Muscle layer of colon (tissue), 2 donors: ENCODE measurements around the gene MMP24.
A peak's percentile ranks its signal among the peaks of the same experiment; 100 is the strongest.

Source experiments
- H3K27ac ChIP-seq: one replicate; pipeline ENCODE4 v1.7.0; 2013; ENCODE audit warnings: low read depth, mild to moderate bottlenecking, low read length, moderate library complexity
- H3K27me3 ChIP-seq, 2 donors: one replicate each; pipeline ENCODE4 v1.7.0; 2013; ENCODE audit warnings: low read length in 2 of 2, mild to moderate bottlenecking in 2 of 2; ENCODE audit not compliant: insufficient read depth in 2 of 2, control insufficient read depth in 1 of 2
- H3K36me3 ChIP-seq: one replicate; pipeline ENCODE4 v1.7.0; 2013; ENCODE audit warnings: mild to moderate bottlenecking, low read length; ENCODE audit not compliant: insufficient read depth
- H3K4me1 ChIP-seq: one replicate; pipeline ENCODE4 v1.7.0; 2013; ENCODE audit warnings: mild to moderate bottlenecking, low read length; ENCODE audit not compliant: insufficient read depth
- H3K4me3 ChIP-seq, 2 donors: one replicate each; pipeline ENCODE4 v1.7.0; 2013; ENCODE audit warnings: low read length in 2 of 2, low read depth in 1 of 2, mild to moderate bottlenecking in 1 of 2, moderate library complexity in 1 of 2
- H3K9ac ChIP-seq: one replicate; pipeline ENCODE4 v1.7.0; 2013; ENCODE audit warnings: low read length
- H3K9me3 ChIP-seq: one replicate; pipeline ENCODE4 v1.7.0; 2013; ENCODE audit warnings: mild to moderate bottlenecking, low read length
- donor health status: abdominal sarcoma.
- donor health status: Adenocarcinoma of cecum.

The MMP24 gene

GRCh38 chr20:35263532-35264341 lies 37.2 kb downstream of the MMP24 start:
- Histone ChIP-seq H3K27me3 (no peaks in the 10 kb centered on the region), H3K36me3 (no peaks in the 10 kb centered on the region), H3K27ac (peak overlapping the region; percentile 36), H3K4me1 (peaks cover 15% of the 10 kb centered on the region), H3K4me3 (no peak overlapping the region), H3K9me3 (no peaks in the 10 kb centered on the region), H3K9ac (no peak overlapping the region)

DNA sequence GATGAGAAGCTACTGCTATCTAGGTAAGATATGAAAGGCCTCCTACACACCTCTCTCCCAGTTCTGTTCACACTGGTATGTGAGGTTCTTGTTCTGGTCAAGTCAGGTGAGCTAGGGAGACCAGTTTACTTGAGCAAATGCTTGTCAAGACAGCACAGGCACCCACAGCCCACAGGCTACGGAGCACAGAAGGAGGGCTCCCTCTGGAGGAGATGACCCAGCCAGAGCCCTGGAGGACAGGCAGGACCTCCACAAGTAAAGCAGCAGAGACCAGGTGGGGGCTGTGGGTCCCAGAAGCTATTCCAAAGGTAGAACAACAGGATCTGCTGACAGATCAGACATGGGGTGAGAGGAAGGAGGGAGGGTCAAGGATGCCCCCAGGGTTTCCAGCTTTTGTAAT lies 38.3 kb downstream of the MMP24 start:
- no peak overlapping the region for H3K9ac ChIP-seq
- H3K27ac ChIP-seq, result no peak overlapping the region
- no peaks in the 10 kb centered on the region for H3K27me3 ChIP-seq
- no peaks in the 10 kb centered on the region for H3K9me3 ChIP-seq
- peaks cover 15% of the 10 kb centered on the region for H3K4me1 ChIP-seq
- no peak overlapping the region for H3K4me3 ChIP-seq
- peaks cover under 1% of the 10 kb centered on the region for H3K36me3 ChIP-seq

- Histone ChIP-seq H3K4me3 (no peak overlapping the region), H3K27me3 (no peaks in the 10 kb centered on the region), H3K36me3 (peaks cover 20% of the 10 kb centered on the region), H3K4me1 (peaks cover 15% of the 10 kb centered on the region), H3K9me3 (no peaks in the 10 kb centered on the region), H3K27ac (no peak overlapping the region), H3K9ac (no peak overlapping the region)
Observed at GRCh38 chr20:35267092-35267491, 40.6 kb downstream of the MMP24 start.

GRCh38 chr20:35269055-35269781 lies 42.7 kb downstream of the MMP24 start:
- H3K9ac ChIP-seq, result no peak overlapping the region
- no peak overlapping the region for H3K27ac ChIP-seq
- no peak overlapping the region for H3K4me3 ChIP-seq
- H3K9me3 ChIP-seq, result no peaks in the 10 kb centered on the region
- H3K4me1 ChIP-seq, result peaks cover 2% of the 10 kb centered on the region
- no peaks in the 10 kb centered on the region for H3K27me3 ChIP-seq
- H3K36me3 ChIP-seq, result peaks cover 20% of the 10 kb centered on the region

DNA sequence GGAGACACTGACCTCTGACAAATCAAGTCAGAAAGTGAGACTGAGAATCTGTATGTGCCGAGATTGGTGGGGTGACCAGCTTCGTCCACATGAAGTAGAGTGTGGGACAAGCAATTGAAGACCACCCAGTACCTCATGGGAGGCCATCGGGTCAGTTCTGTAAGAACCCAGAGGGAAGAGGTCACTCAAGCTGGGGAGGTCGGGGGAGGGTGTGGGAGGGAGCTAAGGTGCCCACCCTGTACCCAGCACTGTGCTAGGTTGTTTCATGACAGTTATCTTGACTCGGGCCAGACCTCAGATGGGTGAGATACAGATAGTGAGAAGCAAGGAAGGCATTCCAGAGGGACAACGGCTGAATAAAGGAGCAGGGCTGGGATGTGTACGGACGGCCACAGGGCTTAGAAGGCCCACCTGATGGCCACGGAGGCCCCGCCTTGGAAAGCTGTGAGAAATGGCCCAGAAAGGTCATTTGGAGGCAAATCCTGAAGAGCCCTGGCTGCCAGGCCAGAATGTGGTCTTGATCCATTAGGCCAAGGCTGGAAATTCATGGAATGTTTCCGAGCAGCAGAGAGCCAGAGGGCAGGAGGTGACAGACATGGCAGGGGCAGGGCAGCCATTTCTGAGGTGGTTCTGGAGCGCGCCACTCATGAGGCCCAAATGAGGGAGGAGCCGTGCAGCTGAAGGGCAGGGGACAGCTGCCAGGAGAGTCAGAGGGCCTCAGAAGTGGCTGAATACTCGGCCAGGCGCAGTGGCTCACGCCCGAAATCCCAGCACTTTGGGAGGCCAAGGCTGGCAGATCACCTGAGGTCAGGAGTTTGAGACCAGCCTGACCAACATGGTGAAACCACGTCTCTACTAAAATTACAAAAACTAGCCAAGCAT lies 43.8 kb downstream of the MMP24 start:
- Histone ChIP-seq H3K9ac (no peak overlapping the region), H3K27ac (no peak overlapping the region), H3K9me3 (no peaks in the 10 kb centered on the region), H3K4me3 (no peak overlapping the region), H3K27me3 (no peaks in the 10 kb centered on the region), H3K36me3 (peaks cover 24% of the 10 kb centered on the region), H3K4me1 (no peaks in the 10 kb centered on the region)

- H3K9ac ChIP-seq, result no peak overlapping the region
- no peaks in the 10 kb centered on the region for H3K9me3 ChIP-seq
- H3K27me3 ChIP-seq, result no peaks in the 10 kb centered on the region
- H3K4me3 ChIP-seq, result no peak overlapping the region
- H3K4me1 ChIP-seq, result peaks cover 3% of the 10 kb centered on the region
- no peak overlapping the region for H3K27ac ChIP-seq
- H3K36me3 ChIP-seq, result peaks cover 30% of the 10 kb centered on the region
Observed at GRCh38 chr20:35271073-35271882, 44.8 kb downstream of the MMP24 start.

DNA sequence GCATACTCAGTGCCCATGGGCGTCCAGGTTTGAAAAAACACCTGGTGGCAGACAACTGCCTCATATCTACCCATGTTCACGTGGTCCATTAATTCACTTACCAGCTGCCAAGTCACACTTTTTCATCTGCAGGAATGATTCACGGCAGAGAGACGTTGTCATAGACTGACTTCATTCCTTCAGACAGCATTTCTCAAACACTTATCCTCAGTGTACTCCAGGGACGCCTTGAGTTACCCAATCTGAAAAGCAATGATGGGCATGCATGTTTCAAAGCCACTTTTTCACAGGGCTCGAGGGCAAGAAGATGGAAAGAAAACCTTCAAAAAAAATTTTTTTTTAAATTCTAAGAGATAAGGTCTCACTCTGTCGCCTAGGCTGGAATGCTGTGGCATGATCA lies 45.4 kb downstream of the MMP24 start:
- Histone ChIP-seq H3K27ac (no peak overlapping the region), H3K36me3 (peaks cover 30% of the 10 kb centered on the region), H3K4me3 (no peak overlapping the region), H3K9me3 (no peaks in the 10 kb centered on the region), H3K9ac (no peak overlapping the region), H3K4me1 (peaks cover 9% of the 10 kb centered on the region), H3K27me3 (no peaks in the 10 kb centered on the region)

DNA sequence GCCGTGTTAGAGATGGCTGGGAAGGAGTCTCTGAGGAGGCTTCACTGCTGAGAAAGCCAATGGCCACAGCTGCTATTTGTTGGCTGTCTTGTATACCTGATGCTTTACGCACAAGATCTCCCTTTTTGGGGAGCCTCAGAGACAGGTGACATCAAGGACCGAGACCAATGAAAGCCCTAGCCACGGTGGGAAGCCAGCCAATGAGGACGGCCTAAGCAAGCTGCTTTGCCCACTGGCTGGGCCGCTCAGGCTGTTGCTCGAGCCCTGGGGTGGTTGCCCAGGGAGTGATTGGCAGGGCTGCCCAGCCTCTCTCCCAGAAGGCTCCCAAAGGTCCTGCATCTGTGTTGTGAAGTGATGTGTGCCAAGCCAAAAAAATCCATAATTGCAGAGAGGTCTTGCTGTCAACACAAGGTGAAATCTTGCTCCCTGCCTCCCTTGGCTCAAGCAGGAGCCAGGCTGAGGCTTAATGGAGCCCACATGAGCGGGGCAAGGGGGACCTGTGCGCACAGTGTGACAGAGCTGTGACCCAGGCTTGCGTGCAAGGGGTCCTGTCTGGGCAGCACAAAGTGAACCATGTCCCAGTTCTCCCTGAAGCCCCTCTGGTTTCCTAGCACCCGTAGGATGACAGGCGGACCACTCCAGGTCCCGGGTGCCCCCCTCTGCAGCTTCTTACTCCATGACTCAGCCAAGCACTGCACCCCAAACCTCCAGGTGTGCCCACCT lies 47.1 kb downstream of the MMP24 start:
- Histone ChIP-seq H3K4me3 (no peak overlapping the region), H3K27me3 (no peaks in the 10 kb centered on the region), H3K9ac (no peak overlapping the region), H3K4me1 (peaks cover 17% of the 10 kb centered on the region), H3K27ac (no peak overlapping the region), H3K9me3 (no peaks in the 10 kb centered on the region), H3K36me3 (peaks cover 32% of the 10 kb centered on the region)

DNA sequence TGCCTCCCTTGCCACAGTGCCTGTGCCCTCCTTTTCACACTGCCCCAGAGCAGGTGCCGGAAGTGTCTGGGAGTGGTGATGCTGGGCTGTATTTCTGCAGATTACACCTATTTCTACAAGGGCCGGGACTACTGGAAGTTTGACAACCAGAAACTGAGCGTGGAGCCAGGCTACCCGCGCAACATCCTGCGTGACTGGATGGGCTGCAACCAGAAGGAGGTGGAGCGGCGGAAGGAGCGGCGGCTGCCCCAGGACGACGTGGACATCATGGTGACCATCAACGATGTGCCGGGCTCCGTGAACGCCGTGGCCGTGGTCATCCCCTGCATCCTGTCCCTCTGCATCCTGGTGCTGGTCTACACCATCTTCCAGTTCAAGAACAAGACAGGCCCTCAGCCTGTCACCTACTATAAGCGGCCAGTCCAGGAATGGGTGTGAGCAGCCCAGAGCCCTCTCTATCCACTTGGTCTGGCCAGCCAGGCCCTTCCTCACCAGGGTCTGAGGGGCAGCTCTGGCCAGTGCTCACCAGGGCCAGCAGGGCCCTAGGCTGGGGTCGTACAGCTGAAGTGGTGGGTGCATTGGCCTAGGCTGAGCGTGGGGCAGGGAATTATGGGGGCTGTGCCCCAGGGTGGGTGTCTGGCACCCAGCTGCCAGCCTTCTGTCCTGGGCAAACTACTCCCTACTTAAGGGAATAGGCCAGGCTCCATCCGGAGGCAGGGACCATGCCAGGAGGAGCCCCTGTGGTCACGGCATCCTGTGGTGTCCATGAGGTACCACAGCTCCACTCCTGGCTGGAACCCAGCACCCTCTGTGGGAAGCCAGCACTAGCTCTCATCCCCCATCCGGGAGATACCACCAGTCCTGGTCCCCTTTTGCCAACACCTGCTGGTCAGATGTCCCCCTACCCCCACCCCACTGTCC lies 47.9 kb downstream of the MMP24 start:
- no peak overlapping the region for H3K27ac ChIP-seq
- peaks cover 41% of the 10 kb centered on the region for H3K36me3 ChIP-seq
- peaks cover 19% of the 10 kb centered on the region for H3K4me1 ChIP-seq

More for the DNA sequence above, 47.9 kb downstream of the MMP24 start:
- H3K9ac ChIP-seq, result no peak overlapping the region
- H3K4me3 ChIP-seq, result no peak overlapping the region
- H3K27me3 ChIP-seq, result no peaks in the 10 kb centered on the region
- no peaks in the 10 kb centered on the region for H3K9me3 ChIP-seq
